Measurements from ENCODE around the gene CORO1C.
"Not testable (repeated sequence)": the region's sequence is repeated elsewhere in the genome, so short reads cannot be mapped to it uniquely, and the experiment has no call there.

CORO1C gene

GRCh38 chr12:108738170-108738569 lies 6.9 kb upstream of the CORO1C start:
- H3K4me3 ChIP-seq (ENCODE audit: low read length), result no peak overlapping the region
- TF ChIP-seq CTCF (conservative IDR thresholded peaks at IDR 0.05; ENCODE audit: low read length), result no peak
- DNase-seq (ENCODE audit: low read depth), result no peak

DNA sequence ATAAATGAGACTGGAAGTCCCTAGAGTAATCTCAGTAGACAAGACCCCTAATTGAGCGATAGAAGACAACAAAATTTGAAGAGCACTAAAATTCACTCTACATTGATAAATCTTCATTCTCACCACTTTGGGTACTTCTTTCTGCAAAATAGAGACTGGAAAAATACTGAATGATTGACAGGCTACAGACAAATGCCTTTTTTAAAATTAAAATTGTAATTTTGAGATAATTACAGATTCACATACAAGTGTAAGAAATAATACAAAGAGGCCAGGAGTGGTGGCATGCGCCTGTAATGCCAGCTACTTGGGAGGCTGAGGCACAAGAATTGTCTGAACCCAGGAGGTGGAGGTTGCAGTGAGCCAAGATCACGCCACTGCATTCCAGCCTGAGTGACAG lies 4.5 kb upstream of the CORO1C start:
- DNase-seq (ENCODE audit: low read depth), result no peak
- no peak overlapping the region for H3K4me3 ChIP-seq (ENCODE audit: low read length)
- no peak for TF ChIP-seq CTCF (conservative IDR thresholded peaks at IDR 0.05; ENCODE audit: low read length)

DNA sequence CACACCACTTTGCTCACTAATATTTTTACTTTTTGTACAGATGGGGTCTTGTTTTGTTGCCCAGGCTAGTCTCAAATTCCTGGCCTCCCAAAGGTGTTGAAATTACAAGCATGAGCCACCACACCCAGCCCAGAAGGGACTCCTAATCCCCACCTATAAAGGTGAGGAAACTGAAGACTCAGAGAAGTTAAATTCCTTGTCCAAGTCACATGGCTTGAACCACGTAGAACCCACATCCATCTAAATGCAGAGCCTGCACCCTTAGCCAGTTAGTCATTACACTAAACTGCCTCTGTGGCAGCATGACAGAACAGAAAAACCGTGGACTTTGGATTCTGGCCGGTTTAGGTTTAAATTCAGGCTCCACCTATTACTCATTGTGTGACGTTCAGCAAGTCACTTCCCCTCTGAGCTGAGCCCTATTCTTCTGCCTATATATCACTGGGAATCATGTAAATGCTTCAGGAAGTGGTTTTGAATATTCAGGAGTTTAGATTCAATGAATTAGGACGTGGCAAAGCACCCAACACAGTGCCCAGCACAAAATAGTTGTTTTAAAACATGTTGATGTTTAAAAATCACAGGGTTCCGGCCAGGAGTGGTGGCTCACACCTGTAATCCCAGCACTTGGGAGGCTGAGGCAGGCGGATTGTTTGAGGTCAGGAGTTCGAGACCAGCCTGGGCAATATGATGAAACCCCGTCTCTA lies 3.0 kb upstream of the CORO1C start:
- peak; percentile 89 for DNase-seq (ENCODE audit: low read depth)
- no peak overlapping the region for H3K4me3 ChIP-seq (ENCODE audit: low read length)
- no peak for TF ChIP-seq CTCF (conservative IDR thresholded peaks at IDR 0.05; ENCODE audit: low read length)

GRCh38 chr12:108733230-108733531 lies 1.9 kb upstream of the CORO1C start:
- not testable (repeated sequence) for DNase-seq (ENCODE audit: low read depth); H3K4me3 ChIP-seq (ENCODE audit: low read length)

- no peak for TF ChIP-seq CTCF (conservative IDR thresholded peaks at IDR 0.05; ENCODE audit: low read length)
- no peak for DNase-seq (ENCODE audit: low read depth)
- H3K4me3 ChIP-seq (ENCODE audit: low read length), result peak overlapping the region; percentile 58
These were observed 1.3 kb upstream of the CORO1C start for GRCh38 chr12:108732489-108733229.

DNA sequence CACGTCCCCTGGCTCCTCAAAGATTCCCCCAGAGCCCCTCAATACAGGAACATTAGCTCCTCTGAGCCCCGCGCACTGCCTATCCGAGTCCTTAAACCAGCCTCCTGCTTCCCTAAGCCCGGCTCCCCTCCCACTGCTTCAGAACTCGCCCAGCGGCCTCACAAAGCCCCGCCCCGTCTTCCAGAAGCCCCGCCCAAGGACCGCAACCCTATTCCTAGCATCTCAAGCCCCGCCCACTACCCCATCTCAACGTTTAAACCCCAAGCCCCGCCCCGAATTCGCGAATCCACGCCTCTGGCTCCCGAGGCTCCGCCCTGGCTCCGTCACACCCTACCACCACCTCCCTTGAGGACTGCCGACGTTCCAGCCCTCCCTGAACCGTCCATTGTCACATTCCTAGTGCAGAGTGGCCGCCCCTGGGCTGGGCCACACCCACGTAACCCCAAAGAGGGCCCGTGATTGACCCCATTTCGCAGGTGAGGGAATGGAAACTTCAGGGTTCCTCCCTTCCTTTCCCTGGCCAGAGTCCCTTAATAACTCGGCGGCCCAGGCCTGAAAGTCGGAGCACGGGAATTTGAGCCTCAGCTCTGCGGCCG lies 646 bp upstream of the CORO1C start:
- TF ChIP-seq CTCF (conservative IDR thresholded peaks at IDR 0.05; ENCODE audit: low read length), result no peak
- H3K4me3 ChIP-seq (ENCODE audit: low read length), result peak overlapping the region; percentile 82
- DNase-seq (ENCODE audit: low read depth), result peak; percentile 96

- peak; percentile 74 for DNase-seq (ENCODE audit: low read depth)
- peak overlapping the region; percentile 96 for H3K4me3 ChIP-seq (ENCODE audit: low read length)
- no peak for TF ChIP-seq CTCF (conservative IDR thresholded peaks at IDR 0.05; ENCODE audit: low read length)
These were observed 783 bp downstream of the CORO1C start for GRCh38 chr12:108730365-108731104.
